PC-3 (cell line): ENCODE data around the gene GNG4.

Experiments
- EZH2 ChIP-seq: fragments of 300-600 bp; sonication (generic); IDR thresholded peaks from one replicate; pipeline ENCODE4 v1.6.1; 2017; ENCODE audit warnings: antibody characterized with exemption, mild to moderate bottlenecking, low read length; ENCODE audit not compliant: unreplicated experiment
- TF ChIP-seq, protein P1 (sequence below): fragments of 300-600 bp; sonication (generic); conservative IDR thresholded peaks from 2 replicates; pipeline ENCODE4 v1.5.1; 2017; ENCODE audit warnings: antibody characterized with exemption, low read depth, mild to moderate bottlenecking, low read length

DNA sequence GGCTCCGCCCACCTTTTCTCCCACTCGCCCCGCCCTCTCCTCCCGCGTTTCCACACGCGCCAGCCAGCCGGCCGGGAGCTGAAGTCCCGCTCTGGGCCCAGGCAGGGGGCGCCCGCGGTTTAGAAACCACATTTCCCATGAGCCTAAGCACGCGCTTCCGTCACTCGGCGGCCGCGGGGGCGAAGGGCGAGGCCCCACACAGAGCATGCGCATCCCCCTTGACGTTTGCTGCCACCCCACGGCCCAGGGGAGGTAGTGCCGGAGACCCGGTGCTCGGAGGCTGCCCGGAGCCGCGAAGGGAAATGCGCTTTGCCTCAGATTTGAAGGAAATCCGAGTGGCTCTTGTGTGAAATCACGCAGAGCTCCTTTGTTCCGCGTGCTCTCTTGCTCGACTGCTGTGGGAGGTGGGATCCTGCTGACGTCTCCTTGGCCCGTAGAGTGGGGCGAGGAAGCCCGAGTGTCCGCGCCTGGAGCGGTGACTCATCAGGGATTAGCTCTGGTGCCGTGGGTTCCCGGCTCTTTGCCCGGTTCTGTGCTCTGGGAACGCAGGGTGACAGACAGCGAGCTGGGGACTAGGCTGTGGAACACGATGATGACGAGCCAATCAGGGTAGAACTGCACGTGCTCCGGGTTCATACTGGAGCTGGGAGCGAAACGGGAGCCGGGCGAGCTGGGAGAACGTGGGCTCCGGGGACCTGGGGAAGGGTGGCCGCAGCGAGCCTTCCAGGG is 144.9 kb downstream of the GNG4 start:
- TF ChIP-seq, protein P1, sequence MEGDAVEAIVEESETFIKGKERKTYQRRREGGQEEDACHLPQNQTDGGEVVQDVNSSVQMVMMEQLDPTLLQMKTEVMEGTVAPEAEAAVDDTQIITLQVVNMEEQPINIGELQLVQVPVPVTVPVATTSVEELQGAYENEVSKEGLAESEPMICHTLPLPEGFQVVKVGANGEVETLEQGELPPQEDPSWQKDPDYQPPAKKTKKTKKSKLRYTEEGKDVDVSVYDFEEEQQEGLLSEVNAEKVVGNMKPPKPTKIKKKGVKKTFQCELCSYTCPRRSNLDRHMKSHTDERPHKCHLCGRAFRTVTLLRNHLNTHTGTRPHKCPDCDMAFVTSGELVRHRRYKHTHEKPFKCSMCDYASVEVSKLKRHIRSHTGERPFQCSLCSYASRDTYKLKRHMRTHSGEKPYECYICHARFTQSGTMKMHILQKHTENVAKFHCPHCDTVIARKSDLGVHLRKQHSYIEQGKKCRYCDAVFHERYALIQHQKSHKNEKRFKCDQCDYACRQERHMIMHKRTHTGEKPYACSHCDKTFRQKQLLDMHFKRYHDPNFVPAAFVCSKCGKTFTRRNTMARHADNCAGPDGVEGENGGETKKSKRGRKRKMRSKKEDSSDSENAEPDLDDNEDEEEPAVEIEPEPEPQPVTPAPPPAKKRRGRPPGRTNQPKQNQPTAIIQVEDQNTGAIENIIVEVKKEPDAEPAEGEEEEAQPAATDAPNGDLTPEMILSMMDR, result peak; percentile 64
- TF ChIP-seq EZH2, result no peak
